DMS79 treated with DMSO at 0.1 percent for 48 hours (cell line): ENCODE data around the gene CORO2A.

Source experiments
- DNase-seq: peaks from one replicate; lab custom pipeline; 2025; lab: John Stamatoyannopoulos, UW

Gene CORO2A

GRCh38 chr9:98219794-98220370, 27.4 kb upstream of the CORO2A start:
- DNase-seq: no peak

- no peak for DNase-seq
Observed at GRCh38 chr9:98219364-98219716, 26.9 kb upstream of the CORO2A start.

DNA sequence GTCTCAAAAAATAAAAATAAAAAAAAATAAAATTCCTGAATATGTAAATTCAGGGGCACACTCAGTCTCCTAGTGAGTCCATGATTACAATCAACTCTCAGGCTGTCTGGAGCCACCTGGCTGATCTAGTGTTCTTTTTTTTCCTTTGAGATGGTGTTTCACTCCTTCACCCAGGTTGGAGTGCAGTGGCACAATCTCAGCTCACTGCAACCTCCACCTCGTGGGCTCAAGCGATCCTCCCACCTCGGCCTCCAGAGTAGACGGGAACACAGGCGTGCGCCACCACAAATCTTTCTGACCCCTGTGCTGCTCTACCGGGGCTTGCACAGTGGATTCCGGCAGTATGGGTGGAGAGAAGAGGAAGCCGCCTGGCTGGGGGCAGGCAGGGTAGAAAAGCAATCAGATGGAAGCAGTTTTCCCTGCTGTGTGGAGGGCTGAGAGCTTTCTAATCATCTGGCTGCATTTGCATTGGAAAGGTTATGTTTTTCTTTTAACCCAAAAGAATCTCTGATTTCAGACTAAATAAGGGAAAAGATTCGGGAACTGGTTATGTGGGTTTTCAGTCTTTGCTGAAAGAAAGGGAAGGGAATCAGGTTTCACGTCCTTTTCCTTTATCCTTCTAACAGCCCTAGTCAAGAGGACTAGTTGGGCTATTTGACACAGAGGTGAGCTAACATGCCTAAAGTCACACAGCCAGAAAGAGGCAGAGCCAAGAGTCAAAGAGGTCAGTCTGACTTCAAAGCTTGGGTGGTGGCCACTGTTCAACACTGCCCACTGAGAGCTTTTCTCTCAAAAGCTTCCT, 26.3 kb upstream of the CORO2A start:
- no peak for DNase-seq

DNA sequence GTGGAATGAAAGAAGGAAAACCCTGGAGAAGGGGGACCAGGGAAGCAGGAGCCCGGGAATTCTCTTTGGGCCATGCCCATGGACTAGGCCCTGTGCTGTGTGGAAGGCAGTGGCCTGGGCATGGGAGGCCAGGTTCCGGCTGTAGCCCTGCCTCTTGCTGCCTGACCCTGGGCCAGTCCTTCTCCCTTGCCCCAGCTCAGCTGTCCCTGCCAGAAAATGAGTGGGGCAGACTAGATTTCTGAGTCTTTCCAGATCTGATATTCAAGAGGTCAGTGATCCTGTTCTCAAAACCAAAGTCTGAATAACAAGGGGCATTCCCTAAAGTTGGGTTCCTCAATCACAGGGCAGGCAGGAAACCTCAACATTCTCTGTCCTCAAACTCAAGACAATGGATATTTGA, 24.8 kb upstream of the CORO2A start:
- no peak for DNase-seq

GRCh38 chr9:98216391-98216790, 24.0 kb upstream of the CORO2A start:
- DNase-seq: no peak

DNA sequence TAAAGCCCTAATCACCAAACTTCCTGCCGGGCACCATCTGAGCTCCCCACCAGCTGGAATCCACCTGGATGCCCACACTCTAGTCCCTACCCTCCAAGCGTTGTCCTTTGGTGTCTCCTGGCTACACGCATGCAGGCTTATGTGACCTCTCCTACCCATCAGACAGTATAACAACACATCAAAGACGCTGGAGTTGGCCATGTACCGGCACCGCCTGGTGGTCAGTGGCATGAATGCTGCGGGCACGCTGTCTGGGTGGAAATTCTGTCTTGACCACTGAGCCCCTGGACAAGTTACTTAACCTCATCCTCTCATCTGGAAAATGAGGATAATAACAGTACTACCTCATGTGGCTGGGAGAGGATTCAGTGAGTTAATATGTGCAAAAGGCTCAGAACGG, 23.4 kb upstream of the CORO2A start:
- DNase-seq: no peak

DNA sequence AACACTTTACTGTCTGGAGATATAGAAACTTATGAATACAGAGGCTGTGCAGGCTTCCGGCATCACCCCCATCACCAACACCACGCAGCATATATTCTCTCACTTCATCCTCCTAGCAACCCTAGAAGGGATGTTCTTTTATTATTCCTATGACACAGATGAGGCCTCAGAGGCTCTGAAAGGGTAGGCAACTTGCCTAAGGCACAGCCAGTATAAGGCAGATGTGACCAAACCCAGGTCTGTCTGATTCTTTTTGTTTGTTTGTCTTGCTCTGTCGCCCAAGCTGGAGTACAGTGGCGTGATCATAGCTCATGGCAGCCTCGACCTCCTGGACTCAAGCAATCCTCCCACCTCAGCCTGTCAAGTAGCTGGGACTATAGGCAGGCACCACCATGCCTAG, 22.8 kb upstream of the CORO2A start:
- DNase-seq: no peak

- DNase-seq: no peak
Observed at GRCh38 chr9:98214811-98215210, 22.4 kb upstream of the CORO2A start.

DNA sequence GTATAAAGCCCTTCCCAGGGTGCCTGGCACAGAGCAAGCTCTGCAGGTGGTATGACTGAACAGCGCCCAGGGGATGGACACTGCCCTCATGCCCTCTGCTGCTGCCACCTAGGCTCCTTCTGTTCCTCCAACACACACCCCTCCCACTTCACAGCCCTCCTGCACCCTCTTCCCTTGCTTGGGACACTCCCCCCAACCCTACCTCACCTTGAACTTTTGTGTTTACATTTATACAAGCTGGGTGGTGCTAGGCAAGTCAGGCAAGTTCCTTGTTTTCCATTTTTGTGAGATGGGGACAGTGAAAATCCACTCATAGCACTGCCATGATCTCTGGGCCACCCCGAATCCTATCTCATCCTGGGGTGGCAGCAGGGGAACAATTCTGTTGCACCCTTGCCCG, 18.8 kb upstream of the CORO2A start:
- no peak for DNase-seq

DNA sequence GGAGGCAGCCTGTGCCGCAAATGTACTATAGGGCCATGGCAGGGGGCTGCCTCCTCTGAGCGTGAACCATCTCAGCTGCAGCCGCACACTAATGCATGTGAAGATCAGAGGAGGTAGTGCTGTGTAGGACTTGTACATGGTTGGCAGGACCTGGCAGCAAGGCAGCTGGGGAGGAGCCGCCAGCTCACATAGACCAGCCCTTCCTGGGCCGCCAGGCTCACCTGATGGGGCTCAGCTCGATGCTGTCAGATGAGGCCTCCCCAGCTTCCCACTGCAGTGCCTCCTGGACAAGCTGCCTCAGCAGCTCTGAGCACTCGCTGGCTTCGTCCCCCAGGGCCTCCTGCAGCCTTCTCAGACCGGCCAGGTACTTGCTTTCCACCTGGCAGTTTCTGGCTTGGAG, 18.0 kb upstream of the CORO2A start:
- DNase-seq: no peak

- no peak for DNase-seq
Observed at GRCh38 chr9:98209530-98209929, 17.1 kb upstream of the CORO2A start.

DNA sequence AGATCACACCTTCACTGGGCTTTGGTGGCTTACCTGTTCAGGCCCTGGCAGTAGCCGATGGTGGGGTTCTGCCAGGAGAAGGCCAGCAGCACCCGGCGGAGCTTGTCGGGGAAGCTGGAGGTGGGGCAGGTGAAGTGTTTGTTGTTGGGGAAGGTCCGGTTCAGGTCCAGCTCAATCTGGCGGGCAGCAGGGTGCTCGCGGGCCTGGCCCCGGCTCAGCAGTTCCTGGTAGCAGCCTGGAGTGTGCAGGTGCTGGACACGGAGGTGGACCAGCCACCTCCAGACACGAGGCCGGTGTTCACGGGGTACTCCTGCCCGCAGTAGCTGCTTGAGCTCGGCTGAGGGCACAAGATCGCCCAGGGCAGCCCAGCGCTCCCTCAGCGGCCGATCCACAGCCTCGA, 16.2 kb upstream of the CORO2A start:
- DNase-seq: no peak

- DNase-seq: no peak
Observed at GRCh38 chr9:98207606-98208005, 15.2 kb upstream of the CORO2A start.

- DNase-seq: no peak
Observed at GRCh38 chr9:98206754-98207153, 14.3 kb upstream of the CORO2A start.

DNA sequence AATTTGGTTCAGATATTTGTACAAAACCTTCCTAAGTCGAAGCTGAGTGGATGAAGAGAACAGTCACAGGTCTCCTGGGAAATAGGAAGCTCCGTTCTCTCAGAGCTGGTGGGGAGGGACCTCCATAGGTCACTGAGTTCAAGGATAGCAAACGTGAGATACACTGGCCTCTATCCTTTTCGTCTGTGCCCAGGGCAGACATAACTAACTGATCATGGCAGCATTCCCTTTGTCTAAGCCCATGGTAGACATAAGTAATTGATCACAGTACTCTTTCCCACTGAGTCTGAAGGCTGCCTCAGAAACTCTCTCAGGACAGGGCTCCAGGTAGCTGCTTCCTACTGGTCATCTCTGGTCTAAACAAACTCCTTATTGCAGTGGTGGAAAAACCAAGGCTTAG, 12.3 kb upstream of the CORO2A start:
- no peak for DNase-seq

GRCh38 chr9:98203153-98203552, 10.7 kb upstream of the CORO2A start:
- no peak for DNase-seq

GRCh38 chr9:98202252-98202651, 9.8 kb upstream of the CORO2A start:
- DNase-seq: no peak

DNA sequence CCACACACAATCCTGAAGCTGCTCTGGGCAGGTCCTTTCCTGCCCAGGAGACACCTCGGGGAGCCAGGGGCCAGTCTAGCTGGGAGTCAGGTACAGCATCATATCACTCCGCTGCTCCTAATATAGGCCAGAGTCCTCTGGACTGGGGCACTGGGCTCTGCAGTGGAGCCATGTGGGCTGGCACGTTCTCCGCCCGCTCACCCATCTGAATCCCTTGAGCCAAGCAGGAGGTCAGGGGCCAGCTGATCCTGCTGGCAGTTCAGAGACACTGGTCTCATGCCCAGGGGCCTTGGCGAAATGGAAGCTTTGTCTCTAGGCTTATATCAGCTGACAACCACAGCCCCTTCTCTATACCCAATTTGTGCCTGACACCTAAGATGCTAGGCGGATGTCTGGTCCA, 9.3 kb upstream of the CORO2A start:
- DNase-seq: no peak

GRCh38 chr9:98201102-98201501, 8.7 kb upstream of the CORO2A start:
- DNase-seq: no peak

- no peak for DNase-seq
Observed at GRCh38 chr9:98199388-98200033, 7.1 kb upstream of the CORO2A start.

DNA sequence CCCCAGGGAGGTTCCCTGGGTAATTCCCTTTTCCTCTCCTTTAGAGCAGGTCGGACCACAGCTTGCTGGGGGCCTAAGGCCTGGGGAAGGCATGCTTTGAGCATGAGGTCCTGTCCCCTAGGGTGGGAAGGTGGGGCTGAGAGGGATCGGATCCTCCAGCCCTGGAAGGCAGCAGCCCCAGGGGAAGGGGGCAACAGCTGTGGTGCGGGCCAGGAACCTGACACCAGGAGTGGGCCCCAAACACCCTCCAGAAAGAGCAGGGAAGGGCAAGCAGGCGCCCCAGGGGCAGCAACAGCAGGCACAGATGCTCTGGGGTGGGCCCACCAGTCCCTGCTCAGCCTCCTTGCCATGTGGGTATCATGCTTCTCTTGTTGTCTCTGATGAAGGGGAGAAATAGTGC, 3.2 kb upstream of the CORO2A start:
- DNase-seq: no peak

DNA sequence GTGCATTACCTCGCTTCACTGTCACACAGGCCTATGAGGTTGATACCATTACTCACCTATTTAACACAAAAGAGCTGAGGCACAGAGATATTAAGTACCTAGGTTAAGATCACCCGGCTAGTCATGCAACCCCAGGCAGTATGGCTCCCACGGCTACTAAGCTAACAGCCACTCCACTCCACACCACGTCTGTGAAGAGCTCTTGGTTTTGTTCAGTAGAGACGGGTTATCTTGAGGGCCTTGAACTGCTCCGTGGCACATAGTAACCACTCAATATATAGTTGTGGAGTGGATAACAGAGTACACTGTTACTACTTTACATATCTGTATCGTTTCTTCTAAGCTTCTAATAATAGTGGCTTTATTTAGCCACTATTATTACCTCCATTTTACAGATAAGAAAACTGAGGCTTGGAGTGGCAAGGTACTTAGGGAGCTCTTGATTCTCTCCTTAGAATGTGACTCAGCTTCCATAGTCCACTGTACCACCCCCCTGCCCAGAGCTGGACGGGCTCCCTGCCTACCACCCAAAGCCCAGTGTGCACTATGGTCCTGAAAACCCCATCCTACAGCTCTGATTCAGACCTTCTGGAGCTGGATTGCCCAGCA, 1.0 kb upstream of the CORO2A start:
- DNase-seq: no peak
